RWPE1 (cell line): ENCODE results near the gene CAMK2N2.

Experiments
- CTCF ChIA-PET: fragments of 350-600 bp; sonication (Branson Sonifier 250); formaldehyde crosslinking; extraction: SDS; loops from one replicate; lab custom pipeline; 2021; lab: Yijun Ruan, JAX
- POLR2A ChIA-PET: fragments of 400-600 bp; formaldehyde crosslinking; extraction: SDS; loops from one replicate; lab custom pipeline; 2020; ENCODE audit warnings: antibody characterized with exemption; ENCODE audit not compliant: low non-redundant PET; lab: Yijun Ruan, JAX
- DNase-seq: peaks from one replicate; pipeline ENCODE4 v3.0.0; 2012; ENCODE audit warnings: low spot score
- H3K27ac ChIP-seq: fragments of 450-650 bp; 2 replicates; pipeline ENCODE4 v1.5.1; 2017
- TF ChIP-seq, protein P1 (sequence below): fragments of 450-650 bp; conservative IDR thresholded peaks from 2 replicates; pipeline ENCODE4 v1.5.1; 2017; ENCODE audit warnings: low read depth, mild to moderate bottlenecking

CAMK2N2 gene

DNA sequence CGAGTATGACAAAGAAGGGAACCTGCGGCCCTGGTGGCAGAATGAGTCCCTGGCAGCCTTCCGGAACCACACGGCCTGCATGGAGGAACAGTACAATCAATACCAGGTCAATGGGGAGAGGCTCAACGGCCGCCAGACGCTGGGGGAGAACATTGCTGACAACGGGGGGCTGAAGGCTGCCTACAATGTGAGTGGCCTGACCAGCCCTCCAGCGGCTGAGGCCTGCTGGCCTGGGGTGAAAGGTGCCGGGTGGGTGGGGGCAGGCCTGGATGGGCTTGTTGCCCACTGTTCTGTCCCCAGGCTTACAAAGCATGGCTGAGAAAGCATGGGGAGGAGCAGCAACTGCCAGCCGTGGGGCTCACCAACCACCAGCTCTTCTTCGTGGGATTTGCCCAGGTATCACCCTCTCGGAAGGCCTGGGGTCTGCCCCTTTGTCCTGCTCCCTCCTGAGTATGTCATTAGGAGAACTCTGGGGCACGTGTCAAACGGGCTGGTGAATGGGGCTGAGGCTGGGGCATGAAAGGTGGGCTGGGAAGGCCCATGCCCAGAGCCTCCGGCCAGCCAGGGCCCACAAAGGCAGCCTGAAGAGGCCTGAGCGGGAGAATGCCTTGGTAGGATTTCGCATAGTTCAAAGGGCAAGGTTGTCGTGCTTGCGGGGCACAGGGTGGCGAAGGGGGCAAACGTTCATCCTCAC, 29.8 kb upstream of the CAMK2N2 start:
- CTCF ChIA-PET, result no interaction called here
- no peak for DNase-seq
- TF ChIP-seq, protein P1, sequence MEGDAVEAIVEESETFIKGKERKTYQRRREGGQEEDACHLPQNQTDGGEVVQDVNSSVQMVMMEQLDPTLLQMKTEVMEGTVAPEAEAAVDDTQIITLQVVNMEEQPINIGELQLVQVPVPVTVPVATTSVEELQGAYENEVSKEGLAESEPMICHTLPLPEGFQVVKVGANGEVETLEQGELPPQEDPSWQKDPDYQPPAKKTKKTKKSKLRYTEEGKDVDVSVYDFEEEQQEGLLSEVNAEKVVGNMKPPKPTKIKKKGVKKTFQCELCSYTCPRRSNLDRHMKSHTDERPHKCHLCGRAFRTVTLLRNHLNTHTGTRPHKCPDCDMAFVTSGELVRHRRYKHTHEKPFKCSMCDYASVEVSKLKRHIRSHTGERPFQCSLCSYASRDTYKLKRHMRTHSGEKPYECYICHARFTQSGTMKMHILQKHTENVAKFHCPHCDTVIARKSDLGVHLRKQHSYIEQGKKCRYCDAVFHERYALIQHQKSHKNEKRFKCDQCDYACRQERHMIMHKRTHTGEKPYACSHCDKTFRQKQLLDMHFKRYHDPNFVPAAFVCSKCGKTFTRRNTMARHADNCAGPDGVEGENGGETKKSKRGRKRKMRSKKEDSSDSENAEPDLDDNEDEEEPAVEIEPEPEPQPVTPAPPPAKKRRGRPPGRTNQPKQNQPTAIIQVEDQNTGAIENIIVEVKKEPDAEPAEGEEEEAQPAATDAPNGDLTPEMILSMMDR, result no peak
- POLR2A ChIA-PET, result interaction anchor here (0.6 kb wide), 1 partner anchor 292 kb away, joined by 3 read pairs; no protein-coding TSS in a partner anchor
- no peak overlapping the region for H3K27ac ChIP-seq

DNA sequence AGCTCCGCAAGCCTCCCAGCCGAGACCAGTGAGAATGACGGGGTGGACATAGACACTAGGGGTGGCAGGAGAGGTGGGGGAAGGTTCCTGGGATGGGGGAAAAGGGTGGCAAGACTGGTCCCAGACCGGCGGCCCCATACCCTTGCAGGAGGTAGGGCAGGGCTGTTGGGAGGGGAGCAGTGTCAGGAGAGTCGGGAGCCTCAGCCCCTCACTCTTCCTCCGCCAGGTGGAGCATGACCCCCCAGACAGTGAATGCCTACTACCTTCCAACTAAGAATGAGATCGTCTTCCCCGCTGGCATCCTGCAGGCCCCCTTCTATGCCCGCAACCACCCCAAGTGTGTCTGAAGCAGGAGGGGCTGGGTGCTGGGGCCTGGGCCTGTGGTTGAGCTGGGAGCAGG, 29.0 kb upstream of the CAMK2N2 start:
- no peak for DNase-seq
- ChIA-PET POLR2A (no interaction called here), CTCF (no interaction called here)
- no peak overlapping the region for H3K27ac ChIP-seq
- TF ChIP-seq, protein P1, result no peak

DNA sequence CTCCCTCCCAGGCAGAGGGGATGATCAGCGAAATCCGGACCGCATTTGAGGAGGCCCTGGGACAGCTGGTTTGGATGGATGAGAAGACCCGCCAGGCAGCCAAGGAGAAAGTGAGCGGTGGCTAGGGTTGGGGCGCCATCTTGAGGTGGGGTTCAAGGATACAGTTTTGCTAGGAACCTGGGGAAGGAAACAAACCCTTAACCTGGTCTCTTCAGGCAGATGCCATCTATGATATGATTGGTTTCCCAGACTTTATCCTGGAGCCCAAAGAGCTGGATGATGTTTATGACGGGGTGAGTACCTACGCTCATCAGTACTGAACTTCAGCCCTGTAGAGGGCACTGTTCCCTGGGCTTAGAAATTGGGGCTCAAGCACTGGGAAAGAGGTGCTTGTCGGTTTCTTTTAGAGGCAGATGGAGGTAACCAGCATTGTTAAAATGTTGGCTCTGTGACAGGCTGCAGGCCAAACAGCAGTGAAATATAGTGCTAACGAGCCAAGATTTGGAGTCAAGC, 28.1 kb upstream of the CAMK2N2 start:
- peak; percentile 68 for DNase-seq
- POLR2A ChIA-PET, result no interaction called here
- CTCF ChIA-PET, result interaction anchor here (0.6 to 1.6 kb wide), 12 partner anchors 9 to 1197 kb away, joined by 3 to 5 read pairs (median 4); partner anchors contain the start of genes CAMK2N2 and EEF1AKMT4
- TF ChIP-seq, protein P1, result peak; percentile 74
- no peak overlapping the region for H3K27ac ChIP-seq

DNA sequence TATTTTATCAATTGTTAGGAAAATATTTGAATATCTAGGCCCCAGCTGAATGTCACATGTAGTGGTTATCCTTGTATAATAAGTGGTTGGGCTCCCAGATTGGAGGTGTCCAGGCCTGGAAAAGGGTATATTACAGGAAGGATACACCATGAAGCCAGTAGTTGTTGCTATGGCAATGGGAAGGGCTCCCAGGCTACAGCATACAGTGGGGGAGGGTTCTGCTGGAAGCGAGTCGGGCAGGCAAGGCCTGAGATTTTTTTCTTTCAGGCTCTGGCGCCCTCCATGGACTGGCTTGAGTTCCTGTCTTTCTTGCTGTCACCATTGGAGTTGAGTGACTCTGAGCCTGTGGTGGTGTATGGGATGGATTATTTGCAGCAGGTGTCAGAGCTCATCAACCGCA, 23.3 kb upstream of the CAMK2N2 start:
- ChIA-PET POLR2A (interaction anchor here (0.6 kb wide), 1 partner anchor 35 kb away, joined by 3 read pairs; no protein-coding TSS in a partner anchor), CTCF (interaction anchor here (0.6 to 1.4 kb wide), 3 partner anchors 23 to 35 kb away, joined by 3 to 5 read pairs (median 4); partner anchors contain the start of genes CAMK2N2 and EEF1AKMT4)
- TF ChIP-seq, protein P1, result peak; percentile 23; the same call in 1 of the 2 replicates
- H3K27ac ChIP-seq, result no peak overlapping the region
- DNase-seq, result peak; percentile 67

DNA sequence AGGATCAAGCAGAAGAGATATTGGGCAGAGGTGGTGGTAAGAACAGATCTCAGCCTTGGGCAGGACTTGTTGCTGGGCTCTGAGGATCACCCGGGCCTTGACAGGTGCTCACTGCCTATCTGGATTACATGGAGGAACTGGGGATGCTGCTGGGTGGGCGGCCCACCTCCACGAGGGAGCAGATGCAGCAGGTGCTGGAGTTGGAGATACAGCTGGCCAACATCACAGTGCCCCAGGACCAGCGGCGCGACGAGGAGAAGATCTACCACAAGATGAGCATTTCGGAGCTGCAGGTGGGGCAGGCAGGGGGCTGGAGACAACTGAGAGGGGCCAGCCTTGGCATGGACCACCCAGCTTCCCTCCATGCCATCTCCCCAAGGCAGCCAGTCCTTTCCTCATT, 22.3 kb upstream of the CAMK2N2 start:
- POLR2A ChIA-PET, result no interaction called here
- no peak for DNase-seq
- no peak overlapping the region for H3K27ac ChIP-seq
- CTCF ChIA-PET, result interaction anchor here (1.4 kb wide), 1 partner anchor 34 kb away, joined by 5 read pairs; no protein-coding TSS in a partner anchor
- TF ChIP-seq, protein P1, result no peak

DNA sequence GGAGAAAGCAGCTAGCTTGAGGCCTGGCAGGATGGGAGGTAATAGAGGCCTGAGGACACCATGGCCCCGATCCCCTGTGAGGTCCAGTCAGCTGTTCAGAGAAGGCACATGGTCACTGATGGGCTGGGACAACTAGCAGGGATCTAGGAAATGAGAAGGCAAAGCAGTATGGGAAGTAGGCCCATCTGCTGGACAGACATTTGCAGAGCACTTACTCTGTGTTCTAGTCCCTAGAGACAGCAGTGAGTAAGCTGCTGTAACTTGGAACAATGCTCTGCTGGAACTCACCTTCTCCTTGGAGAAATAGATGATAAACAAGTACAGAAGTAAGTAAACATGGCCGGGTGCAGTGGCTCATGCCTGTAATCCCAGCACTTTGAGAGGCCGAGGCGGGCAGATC, 21.6 kb upstream of the CAMK2N2 start:
- no peak for DNase-seq
- CTCF ChIA-PET, result interaction anchor here (0.6 kb wide), 2 partner anchors 17 to 47 kb away, joined by 3 to 6 read pairs; no protein-coding TSS in a partner anchor
- POLR2A ChIA-PET, result no interaction called here
- H3K27ac ChIP-seq, result no peak overlapping the region
- TF ChIP-seq, protein P1, result no peak
